Measurements from ENCODE around the gene RAPGEF4.

GRCh38 chr2:172860336-172860707 is 124.7 kb downstream of the RAPGEF4 start:
- no peak for TF ChIP-seq POLR2AphosphoS5 (IDR thresholded peaks at IDR 0.05)
- TF ChIP-seq CTCF (IDR thresholded peaks at IDR 0.05): no peak
- TF ChIP-seq POLR2A (IDR thresholded peaks at IDR 0.05): no peak
- no peak for TF ChIP-seq EP300 (IDR thresholded peaks at IDR 0.05)

Data from sigmoid colon (tissue), 4 donors.